Urinary bladder (tissue), 4 donors: Measurements from ENCODE around the gene PLCB3. TPM values are rescaled to one million over a fixed set of nuclear protein-coding genes. Genes with fewer than 3 reads are reported as not detected.

ENCODE experiments used
- DNase-seq: peaks from one replicate; pipeline ENCODE4 v3.0.0-alpha.2; 2015; ENCODE audit errors: extremely low spot score
- H3K27ac ChIP-seq: one replicate; pipeline ENCODE4 v1.5.1; 2013; ENCODE audit warnings: low read depth, mild to moderate bottlenecking, moderate library complexity
- H3K36me3 ChIP-seq: one replicate; pipeline ENCODE4 v1.6.1; 2013; ENCODE audit warnings: mild to moderate bottlenecking, moderate library complexity; ENCODE audit not compliant: insufficient read depth
- H3K4me1 ChIP-seq: one replicate; pipeline ENCODE4 v1.6.1; 2013; ENCODE audit warnings: mild to moderate bottlenecking, moderate library complexity; ENCODE audit not compliant: insufficient read depth
- H3K4me3 ChIP-seq: one replicate; pipeline ENCODE4 v1.5.1; 2013; ENCODE audit warnings: low read depth, low read length
- WGBS: extraction: QIAGEN DNeasy Blood & Tissue Kit; methylation state at CpG from one replicate; pipeline ENCODE4 v1.1.7; 2013; 5-methylcytosine and 5-hydroxymethylcytosine counted together
- polyA plus RNA-seq: library from polyadenylated mRNA; stranded (reverse); fragments of 200-250 nt; gene quantifications from one replicate; pipeline ENCODE4 v1.2.3, GENCODE V29; 2013
- total RNA-seq: library from RNA; depleted of rRNA; stranded (reverse); fragments of >200 nt; gene quantifications from one replicate; pipeline ENCODE4 v1.2.3, GENCODE V29; 2014
- donor health status: healthy with polysubstance abuse.
- donor health status: healthy.

Gene PLCB3
- total and polyA plus RNA-seq, 2 donors, result 14.8 to 18.2 TPM

DNA sequence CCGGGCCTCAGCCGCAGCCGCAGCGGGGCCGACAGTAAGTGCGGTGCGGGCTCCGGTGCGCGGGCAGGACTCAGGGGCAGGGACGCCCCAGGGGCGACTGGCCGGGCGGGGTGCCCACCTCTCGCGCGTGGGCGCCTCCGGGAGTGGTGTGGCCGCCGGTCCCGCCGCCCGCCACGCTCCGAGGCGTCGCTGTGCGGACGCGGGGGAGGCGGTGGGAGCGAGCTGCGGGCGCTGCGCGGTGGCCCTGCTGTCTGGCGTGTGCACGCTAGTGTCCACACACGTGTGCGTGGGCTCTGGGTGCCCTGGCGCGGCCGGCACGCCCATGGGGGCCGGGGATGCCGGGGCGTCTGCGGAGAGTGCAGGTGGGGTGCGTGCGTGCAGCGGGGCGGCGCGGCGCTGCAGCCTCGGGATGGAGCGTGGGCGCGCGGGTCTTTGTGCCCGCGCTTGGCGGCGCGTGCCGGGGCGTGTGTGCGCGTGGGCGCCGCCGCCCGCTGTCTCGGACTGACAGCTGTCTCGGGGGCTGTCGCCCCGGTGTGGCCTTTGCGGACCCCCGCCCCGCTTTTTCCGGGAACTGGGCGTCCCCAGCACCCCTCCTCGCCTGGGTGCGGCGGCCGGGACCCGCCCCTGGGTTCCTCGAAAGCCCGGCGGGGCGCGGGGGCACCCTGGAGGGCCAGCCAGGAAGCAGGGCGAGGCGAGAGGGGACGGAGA lies 40.6 kb downstream of the PLCB3 start:
- no peaks in the 10 kb centered on the region for H3K36me3 ChIP-seq
- DNase-seq, result no peak
- under 1% methylated on average over 96 of the region's 96 CpGs for WGBS
- peaks cover 3% of the 10 kb centered on the region for H3K4me1 ChIP-seq
- no peak overlapping the region for H3K27ac ChIP-seq
- H3K4me3 ChIP-seq, result peak overlapping the region; percentile 35

GRCh38 chr11:64292460-64293254 lies 41.3 kb downstream of the PLCB3 start:
- WGBS, result 32% methylated on average over 42 of the region's 42 CpGs
- Histone ChIP-seq H3K27ac (no peak overlapping the region), H3K36me3 (no peaks in the 10 kb centered on the region), H3K4me1 (peaks cover 3% of the 10 kb centered on the region), H3K4me3 (peak overlapping the region; percentile 35)
- DNase-seq, result no peak

- WGBS, result 49% methylated on average over 3 of the region's 3 CpGs
Measured at GRCh38 chr11:64294774-64295173, 43.4 kb downstream of the PLCB3 start.

DNA sequence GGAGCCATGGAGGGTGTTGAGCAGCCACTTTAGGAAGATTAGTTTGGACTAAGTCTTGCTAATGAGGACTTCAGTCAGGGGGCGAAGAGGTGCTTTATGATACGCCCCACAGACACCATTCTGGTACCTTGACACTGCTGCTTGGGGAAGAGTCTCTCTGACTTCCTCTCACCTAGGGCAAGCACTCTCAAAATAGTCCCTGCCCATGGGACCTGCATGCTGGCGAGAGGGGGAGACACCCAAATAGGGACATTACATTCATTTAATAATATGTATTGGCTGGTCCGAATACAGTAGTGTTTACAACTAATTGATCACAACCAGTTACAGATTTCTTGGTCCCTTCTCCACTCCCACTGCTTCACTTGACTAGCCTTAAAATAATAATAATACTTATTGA lies 44.4 kb downstream of the PLCB3 start:
- 88% methylated on average over 4 of the region's 4 CpGs for WGBS
- no peak overlapping the region for H3K27ac ChIP-seq
- peaks cover 6% of the 10 kb centered on the region for H3K4me1 ChIP-seq

More at GRCh38 chr11:64294774-64295173, 43.4 kb downstream of the PLCB3 start:
- Histone ChIP-seq H3K36me3 (no peaks in the 10 kb centered on the region), H3K4me1 (peaks cover 6% of the 10 kb centered on the region), H3K27ac (no peak overlapping the region), H3K4me3 (no peak overlapping the region)
- DNase-seq, result no peak

GRCh38 chr11:64296236-64296635 lies 44.9 kb downstream of the PLCB3 start:
- no peak for DNase-seq
- Histone ChIP-seq H3K27ac (no peak overlapping the region), H3K36me3 (no peaks in the 10 kb centered on the region), H3K4me3 (no peak overlapping the region), H3K4me1 (peaks cover 6% of the 10 kb centered on the region)
- WGBS, result 38% methylated on average over 1 of the region's 1 CpG

More for the DNA sequence above, 44.4 kb downstream of the PLCB3 start:
- Histone ChIP-seq H3K4me3 (no peak overlapping the region), H3K36me3 (no peaks in the 10 kb centered on the region)
- DNase-seq, result no peak

DNA sequence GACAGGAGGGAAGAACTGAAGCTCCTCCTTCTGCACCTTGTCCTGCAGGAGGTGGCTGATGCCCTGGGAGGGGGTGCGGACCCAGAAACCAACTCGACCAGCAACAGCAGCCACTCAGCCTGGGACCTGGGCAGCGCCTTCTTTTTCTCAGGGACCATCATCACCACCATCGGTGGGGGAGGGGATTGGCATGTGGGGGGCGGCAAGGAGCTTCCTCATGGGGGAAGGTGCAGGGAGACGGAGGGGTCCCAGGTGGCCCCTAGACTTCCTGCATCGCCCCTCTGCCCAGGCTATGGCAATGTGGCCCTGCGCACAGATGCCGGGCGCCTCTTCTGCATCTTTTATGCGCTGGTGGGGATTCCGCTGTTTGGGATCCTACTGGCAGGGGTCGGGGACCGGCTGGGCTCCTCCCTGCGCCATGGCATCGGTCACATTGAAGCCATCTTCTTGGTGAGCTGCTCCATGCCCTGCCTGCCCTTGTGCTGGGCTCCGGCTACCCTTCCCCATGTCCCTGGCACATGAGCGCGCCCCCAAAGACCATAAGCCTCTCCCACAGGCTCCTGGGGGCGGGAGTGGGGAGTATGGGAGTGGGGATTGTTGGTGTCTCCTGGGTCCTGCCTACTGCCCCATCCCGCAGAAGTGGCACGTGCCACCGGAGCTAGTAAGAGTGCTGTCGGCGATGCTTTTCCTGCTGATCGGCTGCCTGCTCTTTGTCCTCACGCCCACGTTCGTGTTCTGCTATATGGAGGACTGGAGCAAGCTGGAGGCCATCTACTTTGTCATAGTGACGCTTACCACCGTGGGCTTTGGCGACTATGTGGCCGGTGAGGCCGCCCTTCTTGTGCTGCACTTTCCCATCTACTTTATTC lies 45.7 kb downstream of the PLCB3 start:
- WGBS, result 16% methylated on average over 34 of the region's 34 CpGs
- H3K36me3 ChIP-seq, result no peaks in the 10 kb centered on the region
- H3K4me3 ChIP-seq, result no peak overlapping the region
- H3K27ac ChIP-seq, result no peak overlapping the region
- peaks cover 5% of the 10 kb centered on the region for H3K4me1 ChIP-seq
- DNase-seq, result no peak

- WGBS, result 49% methylated on average over 18 of the region's 18 CpGs
- Histone ChIP-seq H3K36me3 (no peaks in the 10 kb centered on the region), H3K27ac (no peak overlapping the region), H3K4me1 (peaks cover 3% of the 10 kb centered on the region), H3K4me3 (no peak overlapping the region)
- no peak for DNase-seq
Measured at GRCh38 chr11:64297699-64298358, 46.5 kb downstream of the PLCB3 start.

- peak overlapping the region; percentile 24 for H3K4me3 ChIP-seq
- peaks cover 3% of the 10 kb centered on the region for H3K4me1 ChIP-seq
- WGBS, result 4% methylated on average over 60 of the region's 60 CpGs
- H3K36me3 ChIP-seq, result no peaks in the 10 kb centered on the region
- no peak for DNase-seq
- H3K27ac ChIP-seq, result no peak overlapping the region
Measured at GRCh38 chr11:64298966-64299846, 47.9 kb downstream of the PLCB3 start.

GRCh38 chr11:64299847-64300648 lies 48.7 kb downstream of the PLCB3 start, which contains the start of gene CATSPERZ:
Gene CATSPERZ, plus strand, starts transcription at chr11:64300358. Its CDS starts 53 bp downstream, at chr11:64300411.
- DNase-seq, result no peak
- H3K4me1 ChIP-seq, result peaks cover 3% of the 10 kb centered on the region
- 17% methylated on average over 54 of the region's 54 CpGs for WGBS
- H3K27ac ChIP-seq, result no peak within 1 kb of the TSS
- peak within 1 kb of the TSS; percentile 24 for H3K4me3 ChIP-seq
- no peaks in the 10 kb centered on the region for H3K36me3 ChIP-seq

DNA sequence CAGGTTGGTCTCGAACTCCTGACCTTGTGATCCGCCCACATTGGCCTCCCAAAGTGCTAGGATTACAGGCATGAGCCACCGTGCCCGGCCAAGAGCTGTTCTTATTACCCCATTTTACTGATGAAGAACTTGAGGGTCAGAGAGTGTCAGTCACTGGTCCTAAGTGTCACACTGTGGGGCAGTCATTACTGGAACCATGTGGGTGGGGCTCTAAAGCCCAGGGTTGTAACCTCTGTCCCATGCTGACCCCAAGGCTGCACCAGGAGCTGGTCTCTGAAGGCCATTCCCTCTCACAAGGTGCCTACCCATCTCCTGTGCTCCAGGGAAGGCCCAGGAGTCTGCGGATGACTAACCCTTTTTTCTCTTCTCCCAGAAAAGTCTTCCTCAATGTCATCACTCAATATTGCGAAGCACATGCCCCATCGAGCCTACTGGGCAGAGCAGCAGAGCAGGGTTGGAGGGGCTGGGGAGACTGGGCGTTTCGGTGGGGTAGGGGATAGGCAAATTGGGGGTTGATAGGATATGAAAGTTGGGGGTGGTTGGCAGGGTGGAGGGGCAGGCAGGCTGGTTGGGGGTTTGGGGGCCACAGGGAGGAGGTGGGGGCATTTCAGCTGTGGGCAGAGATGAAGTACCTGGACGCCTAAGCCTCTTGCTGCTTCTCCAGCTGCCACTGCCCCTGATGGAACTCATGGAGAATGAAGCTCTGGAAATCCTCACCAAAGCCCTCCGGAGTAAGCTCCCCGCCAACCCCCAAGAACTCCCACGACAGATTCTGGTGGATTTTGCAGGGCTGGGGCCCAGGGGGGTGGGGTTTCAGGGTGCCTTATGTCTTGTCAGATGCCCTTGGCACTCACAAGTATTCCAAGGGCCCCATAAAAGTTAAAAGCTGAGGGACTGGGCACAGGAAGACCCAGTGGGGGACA lies 52.0 kb downstream of the PLCB3 start:
- 81% methylated on average over 13 of the region's 13 CpGs for WGBS
- H3K27ac ChIP-seq, result no peak overlapping the region
- H3K36me3 ChIP-seq, result no peaks in the 10 kb centered on the region
- H3K4me1 ChIP-seq, result peaks cover 3% of the 10 kb centered on the region
- H3K4me3 ChIP-seq, result no peak overlapping the region
- no peak for DNase-seq

- 57% methylated on average over 5 of the region's 5 CpGs for WGBS
- peaks cover 3% of the 10 kb centered on the region for H3K4me1 ChIP-seq
Measured at GRCh38 chr11:64304032-64304315, 52.6 kb downstream of the PLCB3 start.

More at GRCh38 chr11:64304032-64304315, 52.6 kb downstream of the PLCB3 start:
- Histone ChIP-seq H3K4me3 (no peak overlapping the region), H3K27ac (no peak overlapping the region), H3K36me3 (no peaks in the 10 kb centered on the region)
- no peak for DNase-seq
